GM11168 (cell line): ENCODE data around the gene HES6.
"Not testable (repeated sequence)": the region's sequence is repeated elsewhere in the genome, so short reads cannot be mapped to it uniquely, and the experiment has no call there.

ENCODE experiments used
- in situ Hi-C: fragments of 300-500 bp; cut with MboI; formaldehyde crosslinking; loops from one replicate; pipeline ENCODE4 v1.12.0; 2022; ENCODE audit warnings: low sequenced_read_pairs; ENCODE audit not compliant: unreplicated experiment

HES6 gene

GRCh38 chr2:238274152-238274865 lies 34.5 kb upstream of the HES6 start:
- in situ Hi-C loops: no loop called here

- in situ Hi-C loops: not testable (repeated sequence)
These were observed 33.6 kb upstream of the HES6 start for GRCh38 chr2:238273433-238273832.

- in situ Hi-C loops: no loop called here
These were observed 32.3 kb upstream of the HES6 start for GRCh38 chr2:238272156-238272555.

GRCh38 chr2:238271686-238272085 lies 31.8 kb upstream of the HES6 start:
- in situ Hi-C loops: not testable (repeated sequence)

- in situ Hi-C loops: no loop called here
These were observed 31.3 kb upstream of the HES6 start for GRCh38 chr2:238271061-238271554.

- in situ Hi-C loops: no loop called here
These were observed 30.8 kb upstream of the HES6 start for GRCh38 chr2:238270606-238271005.

GRCh38 chr2:238269741-238270140 lies 29.9 kb upstream of the HES6 start:
- in situ Hi-C loops: no loop called here

- in situ Hi-C loops: no loop called here
These were observed 28.2 kb upstream of the HES6 start for GRCh38 chr2:238267884-238268680.

- in situ Hi-C loops: no loop called here
These were observed 27.5 kb upstream of the HES6 start for GRCh38 chr2:238267341-238267710.

GRCh38 chr2:238265605-238266004 lies 25.8 kb upstream of the HES6 start:
- in situ Hi-C loops: no loop called here

GRCh38 chr2:238264072-238264460 lies 24.2 kb upstream of the HES6 start:
- in situ Hi-C loops: no loop called here

GRCh38 chr2:238263204-238264071 lies 23.6 kb upstream of the HES6 start:
- in situ Hi-C loops: no loop called here

GRCh38 chr2:238262496-238263122 lies 22.8 kb upstream of the HES6 start:
- in situ Hi-C loops: no loop called here

GRCh38 chr2:238261718-238262375 lies 22.0 kb upstream of the HES6 start:
- in situ Hi-C loops: no loop called here

- in situ Hi-C loops: no loop called here
These were observed 21.0 kb upstream of the HES6 start for GRCh38 chr2:238260883-238261282.

- in situ Hi-C loops: no loop called here
These were observed 19.5 kb upstream of the HES6 start for GRCh38 chr2:238259061-238260020.

- in situ Hi-C loops: no loop called here
These were observed 18.2 kb upstream of the HES6 start for GRCh38 chr2:238257786-238258700.
